Right lobe of liver (tissue), 6 donors: ENCODE results near the gene KRTAP12-2. TPM values are rescaled to one million over a fixed set of nuclear protein-coding genes. Genes with fewer than 3 reads are reported as not detected.
"Not testable (repeated sequence)": the region's sequence is repeated elsewhere in the genome, so short reads cannot be mapped to it uniquely, and the experiment has no call there.

Experiments used
- ATAC-seq, 4 donors: fragments of 200-7000 bp; cut with Tn5 transposase; one replicate each; pipeline ENCODE4 v1.9.1; 2020; ENCODE audit warnings: mild to moderate bottlenecking in 4 of 4, moderate library complexity in 4 of 4
- DNase-seq, 3 donors: peaks; one replicate each; pipeline ENCODE4 v3.0.0-alpha.2; 2020
- H3K27ac ChIP-seq, 3 donors: fragments of 200-600 bp; one replicate each; pipeline ENCODE4 v1.8.0; 2022
- H3K27me3 ChIP-seq, 2 donors: fragments of 200-600 bp; one replicate each; pipeline ENCODE4 v1.8.0; 2022
- H3K36me3 ChIP-seq, 4 donors: fragments of 200-600 bp; sonication (generic) in 1 of 4; one replicate each; pipeline versions ENCODE4 v1.5.1 to v1.8.0; 2017 to 2022; ENCODE audit warnings: control low read depth in 1 of 4
- H3K4me1 ChIP-seq, 4 donors: fragments of 200-600 bp; sonication (generic) in 1 of 4; one replicate each; pipeline versions ENCODE4 v1.5.1 to v1.8.0; 2017 to 2022; ENCODE audit warnings: control low read depth in 1 of 4
- H3K4me3 ChIP-seq, 3 donors: fragments of 200-600 bp; one replicate each; pipeline ENCODE4 v1.8.0; 2022
- H3K9me3 ChIP-seq, 4 donors: fragments of 200-600 bp; sonication (generic) in 1 of 4; one replicate each; pipeline versions ENCODE4 v1.5.1 to v1.8.0; 2017 to 2022; ENCODE audit warnings: control low read depth in 1 of 4
- POLR2A ChIP-seq: fragments of 450-650 bp; IDR thresholded peaks from one replicate; pipeline ENCODE4 v1.6.1; 2017; ENCODE audit warnings: antibody characterized with exemption, mild to moderate bottlenecking
- whole genome bisulfite sequencing: methylation state at CpG from one replicate; pipeline ENCODE4 v1.1.6; 2018; ENCODE audit warnings: low coverage, low lambda C conversion rate; ENCODE audit not compliant: insufficient coverage; ENCODE audit errors: missing lambda C conversion rate; 5-methylcytosine and 5-hydroxymethylcytosine counted together
- intact Hi-C, 2 donors: fragments of 100-400 bp; cut with DNase I; formaldehyde crosslinking; loops; one replicate each; pipeline versions ENCODE4 v1.11.2 to v1.14.1; 2022
- total RNA-seq, 6 experiments: library from RNA; depleted of rRNA in 2 of 6; stranded (reverse); fragments of >200 nt in 2 of 6; fragmentation: NEBNext Ultra II Directional in 3 of 6; extraction: Animal tissue kit (Norgen Biotek cat#: 25700) in 3 of 6; gene quantifications; one replicate each; pipeline versions ENCODE4 v1.1.0 to v1.2.4, GENCODE V29; 2016 to 2023
- TF ChIP-seq, protein P1 (sequence below), 4 donors: fragments of 200-600 bp in 3 of 4; fragments of 450-650 bp in 1 of 4; IDR thresholded peaks; one replicate each; pipeline versions ENCODE4 v1.5.1 to v1.8.0; 2016 to 2022; ENCODE audit warnings: antibody characterized with exemption in 4 of 4, mild to moderate bottlenecking in 2 of 4
- donor health status: DM: no; HTN: yes; CAD: no.
- donor health status: DM: no; HTN: no; CAD: no.
- donor health status: DM: no; HTN: no; CAD: no.
- donor health status: DM: no; HTN: yes; CAD: no.
- donor health status: DM: no; HTN: yes; CAD: no.

The KRTAP12-2 gene
- total RNA-seq, 6 experiments from 2014 or later: not detected

DNA sequence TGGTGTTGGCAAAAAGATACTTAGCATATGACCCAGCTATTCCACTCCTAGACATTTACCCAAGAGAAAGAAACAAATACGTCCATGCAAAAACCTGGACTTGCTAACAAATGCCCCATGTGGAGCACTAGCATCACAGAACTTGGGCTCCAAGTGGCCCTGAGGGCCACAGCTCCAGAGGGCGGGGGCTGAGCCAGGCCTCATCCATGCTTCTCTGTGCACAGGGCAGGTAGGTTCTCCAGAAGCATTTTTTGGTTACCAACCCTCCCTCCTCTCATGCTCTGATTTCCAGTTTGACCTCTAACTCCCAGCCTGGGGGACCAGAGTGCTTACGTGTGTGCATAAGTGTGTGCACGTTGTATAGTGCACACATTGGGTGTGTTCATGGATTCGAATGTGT, 2.0 kb downstream of the KRTAP12-2 start:
- DNase-seq: no peak
- H3K36me3 ChIP-seq: no peaks in the 10 kb centered on the region
- ATAC-seq: no peak

DNA sequence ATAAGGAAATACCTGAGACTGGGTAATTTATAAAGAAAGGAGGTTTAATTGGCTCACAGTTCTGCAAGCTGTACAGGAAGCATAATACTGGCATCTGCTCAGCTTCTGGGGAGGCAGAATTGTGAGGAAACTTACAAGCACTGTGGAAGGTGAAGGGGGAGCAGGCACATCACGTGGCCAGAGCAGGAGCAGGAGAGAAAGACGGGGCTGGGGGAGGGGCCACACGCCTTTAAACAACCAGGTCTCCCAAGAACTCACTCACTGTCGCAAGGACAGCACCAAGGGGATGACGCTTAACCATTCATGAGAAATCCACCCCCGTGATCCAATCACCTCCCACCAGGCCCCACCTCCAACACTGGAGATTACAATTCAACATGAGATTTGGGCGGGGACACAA, 5.2 kb downstream of the KRTAP12-2 start:
- H3K27ac ChIP-seq, ATAC-seq, H3K4me3 ChIP-seq, H3K9me3 ChIP-seq, intact Hi-C loops, H3K36me3 ChIP-seq, H3K27me3 ChIP-seq, DNase-seq, H3K4me1 ChIP-seq: not testable (repeated sequence)
- 63% methylated on average over 7 of the region's 7 CpGs for WGBS

More for the DNA sequence above, 2.0 kb downstream of the KRTAP12-2 start:
- WGBS: 49% methylated on average over 4 of the region's 5 CpGs
- Histone ChIP-seq H3K9me3 (no peaks in the 10 kb centered on the region), H3K4me3 (no peak overlapping the region), H3K27me3 (no peaks in the 10 kb centered on the region), H3K4me1 (no peaks in the 10 kb centered on the region), H3K27ac (no peak overlapping the region)
- no peak for TF ChIP-seq POLR2A
- TF ChIP-seq, protein P1, sequence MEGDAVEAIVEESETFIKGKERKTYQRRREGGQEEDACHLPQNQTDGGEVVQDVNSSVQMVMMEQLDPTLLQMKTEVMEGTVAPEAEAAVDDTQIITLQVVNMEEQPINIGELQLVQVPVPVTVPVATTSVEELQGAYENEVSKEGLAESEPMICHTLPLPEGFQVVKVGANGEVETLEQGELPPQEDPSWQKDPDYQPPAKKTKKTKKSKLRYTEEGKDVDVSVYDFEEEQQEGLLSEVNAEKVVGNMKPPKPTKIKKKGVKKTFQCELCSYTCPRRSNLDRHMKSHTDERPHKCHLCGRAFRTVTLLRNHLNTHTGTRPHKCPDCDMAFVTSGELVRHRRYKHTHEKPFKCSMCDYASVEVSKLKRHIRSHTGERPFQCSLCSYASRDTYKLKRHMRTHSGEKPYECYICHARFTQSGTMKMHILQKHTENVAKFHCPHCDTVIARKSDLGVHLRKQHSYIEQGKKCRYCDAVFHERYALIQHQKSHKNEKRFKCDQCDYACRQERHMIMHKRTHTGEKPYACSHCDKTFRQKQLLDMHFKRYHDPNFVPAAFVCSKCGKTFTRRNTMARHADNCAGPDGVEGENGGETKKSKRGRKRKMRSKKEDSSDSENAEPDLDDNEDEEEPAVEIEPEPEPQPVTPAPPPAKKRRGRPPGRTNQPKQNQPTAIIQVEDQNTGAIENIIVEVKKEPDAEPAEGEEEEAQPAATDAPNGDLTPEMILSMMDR (IDR thresholded peaks at IDR 0.05): no peak
- intact Hi-C loops: no loop called here

GRCh38 chr21:44658913-44659595, 7.7 kb downstream of the KRTAP12-2 start:
- WGBS: 36% methylated on average over 5 of the region's 11 CpGs
- Histone ChIP-seq H3K27ac (no peak overlapping the region), H3K27me3 (no peaks in the 10 kb centered on the region), H3K9me3 (no peaks in the 10 kb centered on the region), H3K4me1 (no peaks in the 10 kb centered on the region), H3K36me3 (no peaks in the 10 kb centered on the region), H3K4me3 (no peak overlapping the region)
- ATAC-seq (no peak), DNase-seq (no peak)
- intact Hi-C loops: no loop called here
- TF ChIP-seq, protein P1 (IDR thresholded peaks at IDR 0.05): no peak
- no peak for TF ChIP-seq POLR2A

GRCh38 chr21:44658541-44658910, 8.2 kb downstream of the KRTAP12-2 start:
- DNase-seq: no peak
- intact Hi-C loops: no loop called here
- Histone ChIP-seq H3K27ac (no peak overlapping the region), H3K36me3 (no peaks in the 10 kb centered on the region), H3K4me3 (no peak overlapping the region), H3K4me1 (no peaks in the 10 kb centered on the region), H3K27me3 (no peaks in the 10 kb centered on the region), H3K9me3 (no peaks in the 10 kb centered on the region)
- WGBS: 60% methylated on average over 4 of the region's 5 CpGs
- ATAC-seq: no peak
- no peak for TF ChIP-seq POLR2A
- TF ChIP-seq, protein P1 (IDR thresholded peaks at IDR 0.05): no peak

GRCh38 chr21:44657635-44658540, 8.8 kb downstream of the KRTAP12-2 start, which contains the start of gene KRTAP12-3:
Gene KRTAP12-3, plus strand, starts transcription at chr21:44657932. Its CDS starts 48 bp downstream, at chr21:44657980.
- no peak within 1 kb of the TSS for H3K27ac ChIP-seq
- ATAC-seq: peak; percentile 36 to 63 (median 51)
- 42% methylated on average over 12 of the region's 26 CpGs for WGBS
- no peaks in the 10 kb centered on the region for H3K4me1 ChIP-seq
- no peak within 1 kb of the TSS for H3K4me3 ChIP-seq
- DNase-seq: no peak
- intact Hi-C loops: no loop called here
- no peaks in the 10 kb centered on the region for H3K36me3 ChIP-seq
- H3K27me3 ChIP-seq: no peaks in the 10 kb centered on the region
- H3K9me3 ChIP-seq: no peaks in the 10 kb centered on the region
- TF ChIP-seq POLR2A: no peak
- TF ChIP-seq, protein P1 (IDR thresholded peaks at IDR 0.05): no peak
